Measurements from ENCODE around the gene DACT3.

Gene DACT3

DNA sequence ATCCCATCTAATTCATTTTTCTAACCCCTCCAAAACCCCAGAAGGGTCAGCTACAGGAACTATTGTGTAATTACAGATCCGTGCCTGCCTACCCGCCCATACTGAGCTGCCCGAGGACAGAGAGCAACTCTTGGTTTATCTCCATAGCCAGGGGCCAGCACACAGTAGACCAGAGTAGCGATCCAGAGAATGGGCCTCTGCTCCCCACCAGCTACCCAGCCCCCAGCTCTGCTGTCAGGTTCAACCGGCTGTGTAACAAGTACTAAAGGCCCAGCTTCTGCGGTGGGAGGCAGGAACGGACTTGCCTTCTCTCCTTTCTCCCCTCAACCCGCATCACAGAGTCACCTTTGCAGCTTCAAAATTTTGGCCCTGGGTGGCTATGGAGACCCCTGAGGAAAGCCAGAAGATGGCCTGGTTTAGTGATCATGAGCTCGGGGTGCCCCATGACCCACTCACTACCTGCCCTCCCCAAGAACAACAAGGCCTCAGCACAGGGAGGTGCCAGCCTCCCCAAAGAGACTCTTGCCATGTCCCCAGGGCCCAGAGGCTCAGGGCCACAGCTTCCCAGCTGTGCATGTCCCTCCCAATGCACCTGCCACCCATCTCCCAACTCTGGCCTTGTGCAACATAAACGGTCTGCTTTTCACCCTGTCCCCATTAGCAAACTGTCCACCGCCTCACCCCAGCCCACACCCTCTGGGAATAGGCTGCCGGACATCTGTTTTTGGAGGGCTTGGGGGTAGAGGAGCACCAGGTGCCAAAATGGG, 54.1 kb downstream of the DACT3 start:
- no peak for TF ChIP-seq ZFX (IDR thresholded peaks at IDR 0.05; ENCODE audit: borderline replicate concordance)
- TF ChIP-seq, protein P1, sequence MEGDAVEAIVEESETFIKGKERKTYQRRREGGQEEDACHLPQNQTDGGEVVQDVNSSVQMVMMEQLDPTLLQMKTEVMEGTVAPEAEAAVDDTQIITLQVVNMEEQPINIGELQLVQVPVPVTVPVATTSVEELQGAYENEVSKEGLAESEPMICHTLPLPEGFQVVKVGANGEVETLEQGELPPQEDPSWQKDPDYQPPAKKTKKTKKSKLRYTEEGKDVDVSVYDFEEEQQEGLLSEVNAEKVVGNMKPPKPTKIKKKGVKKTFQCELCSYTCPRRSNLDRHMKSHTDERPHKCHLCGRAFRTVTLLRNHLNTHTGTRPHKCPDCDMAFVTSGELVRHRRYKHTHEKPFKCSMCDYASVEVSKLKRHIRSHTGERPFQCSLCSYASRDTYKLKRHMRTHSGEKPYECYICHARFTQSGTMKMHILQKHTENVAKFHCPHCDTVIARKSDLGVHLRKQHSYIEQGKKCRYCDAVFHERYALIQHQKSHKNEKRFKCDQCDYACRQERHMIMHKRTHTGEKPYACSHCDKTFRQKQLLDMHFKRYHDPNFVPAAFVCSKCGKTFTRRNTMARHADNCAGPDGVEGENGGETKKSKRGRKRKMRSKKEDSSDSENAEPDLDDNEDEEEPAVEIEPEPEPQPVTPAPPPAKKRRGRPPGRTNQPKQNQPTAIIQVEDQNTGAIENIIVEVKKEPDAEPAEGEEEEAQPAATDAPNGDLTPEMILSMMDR (IDR thresholded peaks at IDR 0.05) = no peak
- H3K27ac ChIP-seq = no peak overlapping the region

DNA sequence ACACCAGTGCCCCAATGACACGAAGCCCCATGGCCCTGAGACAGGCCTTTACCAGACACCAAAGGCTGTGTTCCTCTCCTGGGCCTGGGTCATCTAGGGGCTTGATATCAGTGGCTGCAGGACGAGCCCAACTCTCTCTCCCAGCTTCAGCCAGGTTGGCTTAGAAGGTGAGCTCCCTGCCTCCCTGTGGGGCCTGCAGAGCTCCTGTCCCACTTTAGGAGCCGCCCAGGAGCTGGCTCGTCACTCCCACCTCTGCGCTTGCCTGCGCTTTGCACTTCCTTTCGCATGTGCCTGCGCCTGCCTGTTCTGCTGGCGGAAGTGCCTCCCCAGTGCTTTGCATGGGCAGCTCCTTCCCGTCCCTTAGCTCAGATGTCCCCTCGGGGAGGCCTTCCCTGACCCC, 55.0 kb downstream of the DACT3 start:
- no peak for TF ChIP-seq ZFX (IDR thresholded peaks at IDR 0.05; ENCODE audit: borderline replicate concordance)
- TF ChIP-seq, protein P1 (IDR thresholded peaks at IDR 0.05) = no peak
- peak overlapping the region; percentile 96; the same call in 1 of the 2 replicates for H3K27ac ChIP-seq

DNA sequence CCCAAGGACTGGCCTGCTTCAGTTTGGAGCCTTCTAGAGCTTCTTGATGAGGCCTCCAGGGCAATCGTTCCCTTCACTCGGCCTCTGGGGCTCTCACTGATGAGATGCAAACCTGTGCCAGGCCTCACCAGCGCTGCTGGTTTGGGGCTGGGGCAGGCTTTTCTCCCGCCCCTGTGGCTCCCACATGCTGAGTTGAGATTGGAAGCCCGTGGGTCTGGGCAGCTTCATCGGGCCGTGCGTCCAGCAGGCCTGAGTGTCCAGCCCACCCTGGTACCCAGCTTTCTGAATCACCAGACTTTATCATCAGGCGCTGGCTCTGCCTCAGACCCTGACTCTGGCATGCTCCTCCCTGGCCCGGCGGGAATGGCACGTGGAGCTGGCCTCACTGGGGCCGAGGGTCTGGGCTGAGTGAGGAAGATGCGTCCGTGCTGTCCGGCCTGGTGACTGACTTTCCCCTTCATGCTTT, 55.6 kb downstream of the DACT3 start:
- peak overlapping the region; percentile 96; the same call in 1 of the 2 replicates for H3K27ac ChIP-seq
- TF ChIP-seq, protein P1 (IDR thresholded peaks at IDR 0.05) = no peak
- TF ChIP-seq ZFX (IDR thresholded peaks at IDR 0.05; ENCODE audit: borderline replicate concordance) = no peak

DNA sequence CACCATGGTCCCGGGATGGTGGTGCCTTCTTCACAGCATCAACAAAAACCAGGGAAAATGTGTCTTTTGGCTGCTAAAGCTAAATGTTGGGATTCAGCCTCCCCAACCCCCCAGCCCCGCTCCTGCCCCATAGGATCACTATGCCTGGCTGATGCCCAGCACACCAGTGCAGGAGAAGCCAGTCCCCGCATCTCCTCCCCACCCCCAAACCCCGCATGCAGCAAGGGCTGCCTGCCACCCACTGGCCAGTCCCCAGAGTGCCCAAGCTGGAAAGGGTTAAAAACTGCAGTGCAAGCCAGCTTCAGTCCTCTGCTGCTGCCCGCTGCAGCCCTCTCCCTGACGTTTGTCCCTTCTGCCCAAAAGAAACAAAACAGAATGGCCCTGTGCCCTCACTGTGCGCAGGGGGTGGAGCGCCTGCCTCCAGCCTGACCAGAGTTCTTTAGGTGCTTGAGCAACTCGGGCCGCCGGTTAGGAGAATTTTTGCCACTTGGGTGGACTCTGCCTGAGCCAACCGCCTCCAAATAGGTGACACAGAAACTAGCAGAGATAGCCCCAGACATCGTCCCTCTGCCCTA, 56.1 kb downstream of the DACT3 start:
- no peak for TF ChIP-seq ZFX (IDR thresholded peaks at IDR 0.05; ENCODE audit: borderline replicate concordance)
- TF ChIP-seq, protein P1 (IDR thresholded peaks at IDR 0.05) = no peak
- H3K27ac ChIP-seq = peak overlapping the region; percentile 96; the same call in 1 of the 2 replicates

DNA sequence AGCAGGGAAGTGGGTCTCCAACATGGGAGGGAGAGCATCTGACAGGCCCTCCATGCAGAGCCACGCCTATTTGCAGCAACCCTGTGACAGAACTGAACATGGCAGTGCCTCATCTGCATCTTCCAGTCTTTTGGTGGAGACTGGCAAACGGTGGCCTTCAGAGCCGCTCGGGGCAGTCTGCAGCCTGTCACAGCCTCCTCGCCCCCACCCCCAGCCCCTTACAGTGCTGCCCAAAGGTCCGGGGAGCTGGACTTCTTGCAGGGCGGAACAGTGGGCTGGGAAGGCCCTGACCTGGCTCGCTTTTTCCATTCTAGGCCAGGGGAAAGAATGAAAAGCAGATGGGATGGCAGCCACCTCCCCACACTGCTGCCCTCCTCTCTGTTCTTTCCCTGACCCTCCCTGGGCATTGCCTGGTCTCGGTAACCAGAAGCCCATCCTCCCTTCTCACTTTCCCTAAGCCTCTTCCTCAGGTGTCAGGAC, 57.2 kb downstream of the DACT3 start:
- peak overlapping the region; percentile 96 for H3K27ac ChIP-seq

DNA sequence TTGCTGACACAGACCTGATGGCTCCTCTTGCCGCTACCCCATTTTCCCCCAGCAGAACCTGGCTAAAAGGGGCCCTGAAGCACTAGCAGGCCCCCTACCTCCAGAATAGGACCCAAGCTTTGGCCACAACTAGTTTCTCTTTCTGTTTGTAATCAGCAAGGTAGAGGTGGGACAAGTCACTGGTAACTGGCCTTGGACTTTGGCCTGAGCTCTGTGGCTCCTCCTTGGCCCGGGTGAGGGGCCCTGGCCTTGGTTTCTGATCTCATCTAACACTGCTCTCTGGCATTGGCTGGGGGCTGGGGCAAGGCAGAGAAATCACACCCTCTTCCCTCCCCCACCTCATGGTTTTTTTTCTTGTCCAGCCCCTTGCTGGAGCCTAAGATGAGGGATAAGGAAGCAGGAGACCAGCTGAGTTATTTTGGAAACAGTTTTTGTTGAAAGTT, 57.8 kb downstream of the DACT3 start:
- peak overlapping the region; percentile 96 for H3K27ac ChIP-seq
- TF ChIP-seq, protein P1 (IDR thresholded peaks at IDR 0.05) = no peak
- TF ChIP-seq ZFX (IDR thresholded peaks at IDR 0.05; ENCODE audit: borderline replicate concordance) = no peak

More for the DNA sequence above, 57.2 kb downstream of the DACT3 start:
- no peak for TF ChIP-seq ZFX (IDR thresholded peaks at IDR 0.05; ENCODE audit: borderline replicate concordance)
- TF ChIP-seq, protein P1 (IDR thresholded peaks at IDR 0.05) = no peak
